Mammary microvascular endothelial cell (primary cell): ENCODE results near the gene IL17RE. TPM values are rescaled to one million over a fixed set of nuclear protein-coding genes. Genes with fewer than 3 reads are reported as not detected.

Source experiments
- total RNA-seq: library from RNA; depleted of rRNA; stranded (reverse); fragments of >200 nt; gene quantifications from 2 replicates; pipeline ENCODE4 v1.2.3, GENCODE V29; 2015

Gene IL17RE
- total RNA-seq = 0.07 and 0.34 TPM in 2 replicates

GRCh38 chr3:9902372-9903237, at the start of gene IL17RE:
Gene IL17RE, plus strand, starts transcription at chr3:9902848. Its CDS starts 85 bp downstream, at chr3:9902933.

GRCh38 chr3:9879830-9880549, 22.7 kb upstream of the IL17RE start, which contains the start of gene CIDEC:
Gene CIDEC, minus strand, starts transcription at chr3:9880253. Its CDS starts 1,767 bp downstream, at chr3:9878486.

GRCh38 chr3:9890249-9891071, 12.2 kb upstream of the IL17RE start, which contains the start of gene JAGN1:
Gene JAGN1, plus strand, starts transcription at chr3:9890610. Its CDS starts 113 bp downstream, at chr3:9890723.

GRCh38 chr3:9916734-9917680, 14.4 kb downstream of the IL17RE start, which contains the start of gene IL17RC:
Gene IL17RC, plus strand, starts transcription at chr3:9917098. Its CDS starts 218 bp downstream, at chr3:9917316.

GRCh38 chr3:9933561-9934234, 31.1 kb downstream of the IL17RE start, which contains the start of gene CRELD1:
Gene CRELD1, plus strand, starts transcription at chr3:9933834. Its CDS starts 605 bp downstream, at chr3:9934439.

GRCh38 chr3:9951962-9952805, 49.5 kb downstream of the IL17RE start, which contains the start of gene PRRT3:
Gene PRRT3, minus strand, starts transcription at chr3:9952408. Its CDS starts 2,293 bp downstream, at chr3:9950115.

Other genes with a start within 250 kb of the IL17RE start
- gene CPNE9, start 199.0 kb upstream of the IL17RE start, total RNA-seq = 0.30 TPM in 1 of 2 replicates, not detected in the other
- 14.9 and 19.8 TPM in 2 replicates for gene BRPF1, start 171.1 kb upstream of the IL17RE start, total RNA-seq
- gene OGG1, start 152.9 kb upstream of the IL17RE start, total RNA-seq = 23.5 and 24.0 TPM in 2 replicates
- gene CAMK1, start 132.9 kb upstream of the IL17RE start, total RNA-seq = 51.8 and 52.6 TPM in 2 replicates
- gene TADA3, start 110.4 kb upstream of the IL17RE start, total RNA-seq = 63.8 and 65.6 TPM in 2 replicates
- gene ARPC4, start 109.8 kb upstream of the IL17RE start, total RNA-seq = 295 and 301 TPM in 2 replicates
- 6.1 and 15.0 TPM in 2 replicates for gene TTLL3, start 92.6 kb upstream of the IL17RE start, total RNA-seq
- 53.0 and 56.1 TPM in 2 replicates for gene RPUSD3, start 58.8 kb upstream of the IL17RE start, total RNA-seq
- not detected in 2 replicates for gene CIDEC, start 22.6 kb upstream of the IL17RE start, total RNA-seq
- gene JAGN1, start 12.2 kb upstream of the IL17RE start, total RNA-seq = 46.4 and 59.2 TPM in 2 replicates
- 24.9 and 28.7 TPM in 2 replicates for gene IL17RC, start 14.2 kb downstream of the IL17RE start, total RNA-seq
- gene CRELD1, start 31.0 kb downstream of the IL17RE start, total RNA-seq = 25.1 and 29.6 TPM in 2 replicates
- gene PRRT3, start 49.6 kb downstream of the IL17RE start, total RNA-seq = 1.5 and 1.6 TPM in 2 replicates
- 69.6 and 94.3 TPM in 2 replicates for gene EMC3, start 84.0 kb downstream of the IL17RE start, total RNA-seq
- 20.6 and 34.6 TPM in 2 replicates for gene FANCD2, start 123.6 kb downstream of the IL17RE start, total RNA-seq
- gene FANCD2OS, start 205.4 kb downstream of the IL17RE start, total RNA-seq = not detected in 2 replicates
- 134 and 144 TPM in 2 replicates for gene BRK1, start 212.8 kb downstream of the IL17RE start, total RNA-seq
- gene VHL, start 238.9 kb downstream of the IL17RE start, total RNA-seq = 30.6 and 33.9 TPM in 2 replicates